GM12892 (cell line): ENCODE data around the gene SARS1.

Experiments
- POLR2A ChIP-seq: IDR thresholded peaks from 2 replicates; pipeline ENCODE4 v1.6.1; 2011; ENCODE audit warnings: low read depth, low read length, control low read depth
- POLR2AphosphoS5 ChIP-seq: IDR thresholded peaks from 2 replicates; pipeline ENCODE4 v1.6.1; 2011; ENCODE audit warnings: low read depth, low read length, control low read depth

- TF ChIP-seq POLR2A (peak; percentile 76), POLR2AphosphoS5 (peak; percentile 58; the same call in 1 of the 2 replicates)
Measured at GRCh38 chr1:109282952-109283747, 69.4 kb downstream of the SARS1 start, which contains the start of gene PSRC1.
